Astrocyte (in vitro differentiated cells and primary cell): ENCODE results near the gene CTSZ. TPM values are rescaled to one million over a fixed set of nuclear protein-coding genes. Genes with fewer than 3 reads are reported as not detected.

ENCODE experiments used
- DNase-seq: peaks from one replicate; pipeline ENCODE4 v3.0.0-alpha.2; 2010; ENCODE audit warnings: low read depth
- FAIRE-seq: peaks from 2 replicates; lab custom pipeline; 2011; peaks lifted over from hg19 to GRCh38; lab: Jason Lieb, UNC
- H2AFZ ChIP-seq: 2 replicates; pipeline ENCODE4 v1.6.0; 2012; ENCODE audit warnings: low read depth, low read length, inconsistent platforms
- H3K27ac ChIP-seq: 2 replicates; pipeline ENCODE4 v1.5.1; 2011; ENCODE audit warnings: low read depth, low read length, inconsistent platforms
- H3K27me3 ChIP-seq: 2 replicates; pipeline ENCODE4 v1.6.0; 2011; ENCODE audit warnings: low read length, inconsistent platforms; ENCODE audit not compliant: insufficient read depth
- H3K36me3 ChIP-seq: 2 replicates; pipeline ENCODE4 v1.5.1; 2011; ENCODE audit warnings: low read length, inconsistent platforms; ENCODE audit not compliant: insufficient read depth
- H3K4me1 ChIP-seq: 2 replicates; pipeline ENCODE4 v1.5.1; 2011; ENCODE audit warnings: low read length, inconsistent platforms; ENCODE audit not compliant: insufficient read depth
- H3K4me2 ChIP-seq: 2 replicates; pipeline ENCODE4 v1.6.0; 2012; ENCODE audit warnings: low read length, inconsistent platforms
- H3K4me3 ChIP-seq: 2 replicates; pipeline ENCODE4 v1.5.1; 2011; ENCODE audit warnings: low read depth, mild to moderate bottlenecking, low read length, inconsistent platforms; ENCODE audit not compliant: insufficient read depth
- H3K79me2 ChIP-seq: 2 replicates; pipeline ENCODE4 v1.6.0; 2012; ENCODE audit warnings: mild to moderate bottlenecking, low read length, inconsistent platforms; ENCODE audit not compliant: insufficient read depth
- H3K9ac ChIP-seq: 2 replicates; pipeline ENCODE4 v1.6.0; 2012; ENCODE audit warnings: mild to moderate bottlenecking, low read length, inconsistent platforms
- H3K9me3 ChIP-seq: 2 replicates; pipeline ENCODE4 v1.5.1; 2012; ENCODE audit warnings: low read depth, mild to moderate bottlenecking, low read length, inconsistent platforms; ENCODE audit not compliant: insufficient read depth
- H4K20me1 ChIP-seq: 2 replicates; pipeline ENCODE4 v1.6.0; 2012; ENCODE audit warnings: low read length, inconsistent platforms; ENCODE audit not compliant: insufficient read depth
- H3K27ac Mint-ChIP-seq: one replicate; pipeline ENCODE4 v1.8.0; 2021; ENCODE audit warnings: mild to moderate bottlenecking, mixed read lengths; ENCODE audit not compliant: unreplicated experiment
- H3K27me3 Mint-ChIP-seq: one replicate; pipeline ENCODE4 v1.8.0; 2021; ENCODE audit warnings: low read depth, mixed read lengths; ENCODE audit not compliant: unreplicated experiment
- H3K36me3 Mint-ChIP-seq: one replicate; pipeline ENCODE4 v1.8.0; 2021; ENCODE audit warnings: low read depth, mixed read lengths; ENCODE audit not compliant: unreplicated experiment
- H3K4me1 Mint-ChIP-seq: one replicate; pipeline ENCODE4 v1.8.0; 2021; ENCODE audit warnings: low read depth, mixed read lengths; ENCODE audit not compliant: unreplicated experiment
- H3K4me3 Mint-ChIP-seq: one replicate; pipeline ENCODE4 v1.8.0; 2021; ENCODE audit warnings: mild to moderate bottlenecking, moderate library complexity, mixed read lengths; ENCODE audit not compliant: unreplicated experiment
- H3K9me3 Mint-ChIP-seq: one replicate; pipeline ENCODE4 v1.8.0; 2021; ENCODE audit warnings: mild to moderate bottlenecking, mixed read lengths; ENCODE audit not compliant: unreplicated experiment
- EZH2 ChIP-seq: IDR thresholded peaks from 2 replicates; pipeline ENCODE4 v1.6.1; 2012; ENCODE audit warnings: mild to moderate bottlenecking, low read length, inconsistent platforms; ENCODE audit not compliant: insufficient read depth
- total RNA-seq: library from RNA; stranded (reverse); gene quantifications from 2 replicates; pipeline ENCODE4 v1.2.1, GENCODE V29; 2021
- TF ChIP-seq, protein P1 (sequence below): IDR thresholded peaks from 2 replicates; pipeline ENCODE4 v1.5.1; 2011; ENCODE audit warnings: low read depth, mild to moderate bottlenecking, inconsistent platforms, low read length, moderate library complexity; ENCODE audit not compliant: insufficient read depth

Gene CTSZ
- total RNA-seq, 1 donor from 2014 or later = 112 TPM

GRCh38 chr20:59035381-59035780, 28.3 kb upstream of the CTSZ start:
- H3K27me3 ChIP-seq = no peaks in the 10 kb centered on the region
- no peak overlapping the region for H3K4me3 Mint-ChIP-seq
- no peaks in the 10 kb centered on the region for H3K9me3 Mint-ChIP-seq
- H3K79me2 ChIP-seq = peaks cover 59% of the 10 kb centered on the region
- H3K36me3 Mint-ChIP-seq = peaks cover 16% of the 10 kb centered on the region
- no peak overlapping the region for H3K9ac ChIP-seq
- H3K4me1 ChIP-seq = peaks cover 9% of the 10 kb centered on the region
- H3K27ac Mint-ChIP-seq = no peak overlapping the region
- no peak overlapping the region for H2AFZ ChIP-seq
- no peaks in the 10 kb centered on the region for H3K27me3 Mint-ChIP-seq
- H3K27ac ChIP-seq = no peak overlapping the region
- H3K4me1 Mint-ChIP-seq = peaks cover 27% of the 10 kb centered on the region
- no peak overlapping the region for H3K4me3 ChIP-seq
- DNase-seq (no peak), FAIRE-seq (no peak)
- H3K36me3 ChIP-seq = peaks cover 33% of the 10 kb centered on the region
- no peak overlapping the region for H3K4me2 ChIP-seq
- TF ChIP-seq, protein P1, sequence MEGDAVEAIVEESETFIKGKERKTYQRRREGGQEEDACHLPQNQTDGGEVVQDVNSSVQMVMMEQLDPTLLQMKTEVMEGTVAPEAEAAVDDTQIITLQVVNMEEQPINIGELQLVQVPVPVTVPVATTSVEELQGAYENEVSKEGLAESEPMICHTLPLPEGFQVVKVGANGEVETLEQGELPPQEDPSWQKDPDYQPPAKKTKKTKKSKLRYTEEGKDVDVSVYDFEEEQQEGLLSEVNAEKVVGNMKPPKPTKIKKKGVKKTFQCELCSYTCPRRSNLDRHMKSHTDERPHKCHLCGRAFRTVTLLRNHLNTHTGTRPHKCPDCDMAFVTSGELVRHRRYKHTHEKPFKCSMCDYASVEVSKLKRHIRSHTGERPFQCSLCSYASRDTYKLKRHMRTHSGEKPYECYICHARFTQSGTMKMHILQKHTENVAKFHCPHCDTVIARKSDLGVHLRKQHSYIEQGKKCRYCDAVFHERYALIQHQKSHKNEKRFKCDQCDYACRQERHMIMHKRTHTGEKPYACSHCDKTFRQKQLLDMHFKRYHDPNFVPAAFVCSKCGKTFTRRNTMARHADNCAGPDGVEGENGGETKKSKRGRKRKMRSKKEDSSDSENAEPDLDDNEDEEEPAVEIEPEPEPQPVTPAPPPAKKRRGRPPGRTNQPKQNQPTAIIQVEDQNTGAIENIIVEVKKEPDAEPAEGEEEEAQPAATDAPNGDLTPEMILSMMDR = no peak
- no peak for TF ChIP-seq EZH2
- H3K9me3 ChIP-seq = no peaks in the 10 kb centered on the region
- peaks cover 15% of the 10 kb centered on the region for H4K20me1 ChIP-seq

DNA sequence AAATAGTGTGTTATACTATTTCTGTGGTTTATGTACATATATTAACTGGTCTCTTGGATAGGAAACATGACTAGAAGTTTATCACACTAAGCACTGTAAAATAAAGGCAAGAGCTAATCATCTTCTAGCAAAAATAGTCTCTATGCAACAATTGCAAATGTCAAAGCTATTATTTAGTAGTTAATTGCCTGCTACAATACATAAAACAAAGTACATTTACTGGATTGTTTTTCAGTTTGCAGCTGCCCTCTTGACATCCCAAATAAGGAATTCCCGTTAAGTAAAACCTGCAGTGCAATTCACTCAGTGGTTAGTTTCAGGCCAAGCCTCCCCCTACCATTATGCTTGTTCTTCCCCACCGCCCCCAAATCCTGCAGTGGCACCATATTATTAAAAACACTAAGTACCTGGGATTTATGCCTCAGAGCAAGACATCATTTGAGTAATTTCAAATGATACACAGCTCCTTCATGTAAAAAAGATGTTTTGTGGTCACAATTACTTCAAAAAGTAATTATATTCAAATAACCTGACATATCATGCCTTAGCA, 26.6 kb upstream of the CTSZ start:
- Histone ChIP-seq H3K4me3 (no peak overlapping the region), H3K36me3 (peaks cover 49% of the 10 kb centered on the region), H2AFZ (no peak overlapping the region), H3K79me2 (peaks cover 59% of the 10 kb centered on the region), H3K4me2 (no peak overlapping the region), H3K9me3 (no peaks in the 10 kb centered on the region), H3K4me1 (peaks cover 24% of the 10 kb centered on the region), H3K27me3 (no peaks in the 10 kb centered on the region), H3K27ac (no peak overlapping the region), H3K9ac (no peak overlapping the region), H4K20me1 (peaks cover 22% of the 10 kb centered on the region)
- H3K9me3 Mint-ChIP-seq = no peaks in the 10 kb centered on the region
- H3K27me3 Mint-ChIP-seq = no peaks in the 10 kb centered on the region
- FAIRE-seq (no peak), DNase-seq (no peak)
- H3K4me3 Mint-ChIP-seq = no peak overlapping the region
- peaks cover 13% of the 10 kb centered on the region for H3K36me3 Mint-ChIP-seq
- H3K4me1 Mint-ChIP-seq = peaks cover 29% of the 10 kb centered on the region
- H3K27ac Mint-ChIP-seq = peak overlapping the region; percentile 7
- no peak for TF ChIP-seq EZH2
- TF ChIP-seq, protein P1 = no peak

GRCh38 chr20:59033093-59033492, 26.0 kb upstream of the CTSZ start:
- Mint-ChIP-seq H3K27ac (no peak overlapping the region), H3K9me3 (no peaks in the 10 kb centered on the region), H3K36me3 (peaks cover 14% of the 10 kb centered on the region), H3K4me3 (peak overlapping the region; percentile 93), H3K4me1 (peaks cover 32% of the 10 kb centered on the region), H3K27me3 (no peaks in the 10 kb centered on the region)
- Histone ChIP-seq H3K36me3 (peaks cover 48% of the 10 kb centered on the region), H4K20me1 (peaks cover 28% of the 10 kb centered on the region), H3K4me1 (peaks cover 30% of the 10 kb centered on the region), H3K27me3 (no peaks in the 10 kb centered on the region), H3K9ac (peak overlapping the region; percentile 93), H3K9me3 (no peaks in the 10 kb centered on the region), H3K4me3 (no peak overlapping the region), H3K27ac (no peak overlapping the region), H2AFZ (no peak overlapping the region), H3K79me2 (peaks cover 59% of the 10 kb centered on the region), H3K4me2 (peak overlapping the region; percentile 92)
- DNase-seq (no peak), FAIRE-seq (no peak)
- TF ChIP-seq, protein P1 = no peak
- no peak for TF ChIP-seq EZH2
